ENCODE measurements around the gene MAOB. TPM values are rescaled to one million over a fixed set of nuclear protein-coding genes. Genes with fewer than 3 reads are reported as not detected.

Gene MAOB
- total RNA-seq, 6 donors from 2014 or later = 1.0 to 34.1 (median 13.0) TPM

DNA sequence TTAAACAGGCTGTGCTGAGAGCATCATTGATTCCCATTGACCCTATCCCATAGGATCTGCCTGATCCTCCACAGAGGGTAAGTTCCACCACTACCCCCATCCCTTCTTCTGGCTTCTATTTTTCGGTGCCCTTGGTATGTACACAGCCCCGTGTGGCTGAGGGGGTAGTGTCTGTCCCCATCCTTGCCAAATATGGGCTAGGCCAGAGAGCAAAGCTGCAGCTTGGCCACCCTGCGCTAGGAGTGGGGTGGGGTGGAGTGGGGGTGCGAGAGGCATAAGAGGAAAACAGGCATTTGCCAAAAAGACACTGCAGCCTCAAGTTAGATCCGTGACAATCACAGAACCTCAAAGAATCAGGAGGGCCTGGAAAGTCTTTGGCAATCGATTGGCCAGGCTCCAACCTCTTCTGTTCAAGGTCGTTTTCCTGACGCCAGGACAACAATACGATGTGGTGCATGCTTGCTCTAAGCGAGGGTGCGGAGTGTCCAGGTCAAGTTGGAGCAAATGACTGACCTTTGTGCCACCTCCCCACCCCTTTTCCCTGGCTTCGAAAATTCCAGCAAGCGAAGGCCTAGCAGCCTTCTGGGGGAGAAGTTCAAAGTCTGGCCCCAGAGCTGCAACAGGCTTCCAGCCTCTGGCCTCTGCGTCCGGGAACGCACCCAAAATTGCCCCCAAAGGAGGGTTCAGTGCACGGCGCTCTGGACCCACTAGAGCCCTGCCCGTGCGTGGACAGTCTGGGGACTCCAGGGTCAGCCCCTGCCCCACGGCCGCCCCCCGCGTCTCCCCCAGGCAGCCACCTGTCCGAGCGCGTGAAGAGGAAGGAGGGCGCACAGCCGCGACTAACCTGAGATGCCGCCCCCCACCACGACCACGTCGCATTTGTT lies 598 bp downstream of the MAOB start:
- ATAC-seq (ENCODE audit: low FRiP score in 2 of 2) (no peak), DNase-seq (no peak)
- H3K36me3 ChIP-seq = no peaks in the 10 kb centered on the region
- 53 to 54% methylated on average over 3 to 30 of the region's 34 CpGs for WGBS, 2 donors
- H3K27me3 ChIP-seq = no peaks in the 10 kb centered on the region
- no peaks in the 10 kb centered on the region for H3K4me1 ChIP-seq
- peak overlapping the region in 3 of 4 donors; percentile 27 to 43 (median 41) for H3K4me3 ChIP-seq
- no peaks in the 10 kb centered on the region for H3K9me3 ChIP-seq
- peak overlapping the region; percentile 24 to 72 (median 33) for H3K27ac ChIP-seq
- TF ChIP-seq EP300 (IDR thresholded peaks at IDR 0.05) = no peak
- TF ChIP-seq POLR2A (IDR thresholded peaks at IDR 0.05) = no peak
- TF ChIP-seq POLR2AphosphoS5 (IDR thresholded peaks at IDR 0.05) = no peak
- TF ChIP-seq, protein P1, sequence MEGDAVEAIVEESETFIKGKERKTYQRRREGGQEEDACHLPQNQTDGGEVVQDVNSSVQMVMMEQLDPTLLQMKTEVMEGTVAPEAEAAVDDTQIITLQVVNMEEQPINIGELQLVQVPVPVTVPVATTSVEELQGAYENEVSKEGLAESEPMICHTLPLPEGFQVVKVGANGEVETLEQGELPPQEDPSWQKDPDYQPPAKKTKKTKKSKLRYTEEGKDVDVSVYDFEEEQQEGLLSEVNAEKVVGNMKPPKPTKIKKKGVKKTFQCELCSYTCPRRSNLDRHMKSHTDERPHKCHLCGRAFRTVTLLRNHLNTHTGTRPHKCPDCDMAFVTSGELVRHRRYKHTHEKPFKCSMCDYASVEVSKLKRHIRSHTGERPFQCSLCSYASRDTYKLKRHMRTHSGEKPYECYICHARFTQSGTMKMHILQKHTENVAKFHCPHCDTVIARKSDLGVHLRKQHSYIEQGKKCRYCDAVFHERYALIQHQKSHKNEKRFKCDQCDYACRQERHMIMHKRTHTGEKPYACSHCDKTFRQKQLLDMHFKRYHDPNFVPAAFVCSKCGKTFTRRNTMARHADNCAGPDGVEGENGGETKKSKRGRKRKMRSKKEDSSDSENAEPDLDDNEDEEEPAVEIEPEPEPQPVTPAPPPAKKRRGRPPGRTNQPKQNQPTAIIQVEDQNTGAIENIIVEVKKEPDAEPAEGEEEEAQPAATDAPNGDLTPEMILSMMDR (IDR thresholded peaks at IDR 0.05) = no peak

GRCh38 chrX:43880425-43880824 lies 1.8 kb downstream of the MAOB start:
- Histone ChIP-seq H3K36me3 (no peaks in the 10 kb centered on the region), H3K27me3 (no peaks in the 10 kb centered on the region), H3K4me3 (peak overlapping the region in 1 of 4 donors; percentile 43), H3K4me1 (no peaks in the 10 kb centered on the region), H3K27ac (no peak overlapping the region), H3K9me3 (no peaks in the 10 kb centered on the region)
- WGBS, 2 donors = 74 to 88% methylated on average over 1 to 2 of the region's 2 CpGs
- ATAC-seq (ENCODE audit: low FRiP score in 2 of 2) = no peak
- TF ChIP-seq POLR2AphosphoS5 (IDR thresholded peaks at IDR 0.05) (no peak), EP300 (IDR thresholded peaks at IDR 0.05) (no peak), POLR2A (IDR thresholded peaks at IDR 0.05) (no peak)
- TF ChIP-seq, protein P1 (IDR thresholded peaks at IDR 0.05) = no peak
- DNase-seq = no peak

DNA sequence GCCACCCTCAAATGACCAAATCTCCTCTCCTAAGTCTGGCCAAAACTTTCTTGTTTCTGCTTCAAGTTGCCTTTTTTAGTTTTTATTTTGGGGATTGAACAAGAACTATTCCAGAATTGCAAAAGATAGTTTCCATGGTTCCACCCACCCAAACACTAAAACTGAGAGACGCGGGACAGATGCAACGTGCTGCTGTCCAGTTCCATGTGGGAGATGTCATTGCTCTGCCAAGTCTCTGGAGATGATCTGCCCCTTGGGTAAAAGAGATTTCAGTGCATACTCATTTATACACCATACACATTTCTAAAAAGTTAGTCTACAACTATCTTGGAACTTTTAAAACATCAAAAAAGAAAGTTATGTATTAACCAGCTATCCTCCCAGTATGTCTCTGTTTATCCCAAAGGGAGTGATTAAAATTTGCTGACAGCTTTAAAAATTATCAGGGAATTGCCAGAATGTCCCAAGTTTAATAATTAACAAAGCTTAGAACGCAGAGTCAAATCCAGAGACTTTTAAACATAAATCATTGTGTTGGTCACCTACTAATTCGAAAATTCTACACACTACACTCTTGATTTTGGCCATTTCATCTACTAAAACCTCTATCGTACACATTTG lies 3.2 kb downstream of the MAOB start:
- Histone ChIP-seq H3K4me3 (no peak overlapping the region), H3K27me3 (no peaks in the 10 kb centered on the region), H3K4me1 (no peaks in the 10 kb centered on the region), H3K36me3 (no peaks in the 10 kb centered on the region), H3K27ac (no peak overlapping the region), H3K9me3 (no peaks in the 10 kb centered on the region)
- 67 to 69% methylated on average over 3 to 6 of the region's 6 CpGs for WGBS, 2 donors
- DNase-seq (no peak), ATAC-seq (ENCODE audit: low FRiP score in 2 of 2) (no peak)
- no peak for TF ChIP-seq EP300 (IDR thresholded peaks at IDR 0.05)
- TF ChIP-seq POLR2A (IDR thresholded peaks at IDR 0.05) = no peak
- TF ChIP-seq POLR2AphosphoS5 (IDR thresholded peaks at IDR 0.05) = no peak
- TF ChIP-seq, protein P1 (IDR thresholded peaks at IDR 0.05) = no peak

GRCh38 chrX:43876680-43877079 lies 5.6 kb downstream of the MAOB start:
- no peak overlapping the region for H3K4me3 ChIP-seq
- no peaks in the 10 kb centered on the region for H3K4me1 ChIP-seq
- ATAC-seq (ENCODE audit: low FRiP score in 2 of 2) = no peak
- TF ChIP-seq EP300 (IDR thresholded peaks at IDR 0.05) = no peak
- TF ChIP-seq, protein P1 (IDR thresholded peaks at IDR 0.05) = no peak
- no peak for TF ChIP-seq POLR2A (IDR thresholded peaks at IDR 0.05)
- TF ChIP-seq POLR2AphosphoS5 (IDR thresholded peaks at IDR 0.05) = no peak
- 42 to 56% methylated on average over 3 of the region's 3 CpGs for WGBS, 2 donors
- no peaks in the 10 kb centered on the region for H3K36me3 ChIP-seq
- H3K9me3 ChIP-seq = no peaks in the 10 kb centered on the region
- H3K27ac ChIP-seq = no peak overlapping the region
- no peaks in the 10 kb centered on the region for H3K27me3 ChIP-seq
- no peak for DNase-seq

Data from upper lobe of left lung (tissue), 6 donors.